Measurements from ENCODE around the gene PDSS1. TPM values are rescaled to one million over a fixed set of nuclear protein-coding genes. Genes with fewer than 3 reads are reported as not detected.

PDSS1 gene
- total and polyA plus RNA-seq, 4 donors, result 6.0 to 7.6 (median 7.1) TPM

DNA sequence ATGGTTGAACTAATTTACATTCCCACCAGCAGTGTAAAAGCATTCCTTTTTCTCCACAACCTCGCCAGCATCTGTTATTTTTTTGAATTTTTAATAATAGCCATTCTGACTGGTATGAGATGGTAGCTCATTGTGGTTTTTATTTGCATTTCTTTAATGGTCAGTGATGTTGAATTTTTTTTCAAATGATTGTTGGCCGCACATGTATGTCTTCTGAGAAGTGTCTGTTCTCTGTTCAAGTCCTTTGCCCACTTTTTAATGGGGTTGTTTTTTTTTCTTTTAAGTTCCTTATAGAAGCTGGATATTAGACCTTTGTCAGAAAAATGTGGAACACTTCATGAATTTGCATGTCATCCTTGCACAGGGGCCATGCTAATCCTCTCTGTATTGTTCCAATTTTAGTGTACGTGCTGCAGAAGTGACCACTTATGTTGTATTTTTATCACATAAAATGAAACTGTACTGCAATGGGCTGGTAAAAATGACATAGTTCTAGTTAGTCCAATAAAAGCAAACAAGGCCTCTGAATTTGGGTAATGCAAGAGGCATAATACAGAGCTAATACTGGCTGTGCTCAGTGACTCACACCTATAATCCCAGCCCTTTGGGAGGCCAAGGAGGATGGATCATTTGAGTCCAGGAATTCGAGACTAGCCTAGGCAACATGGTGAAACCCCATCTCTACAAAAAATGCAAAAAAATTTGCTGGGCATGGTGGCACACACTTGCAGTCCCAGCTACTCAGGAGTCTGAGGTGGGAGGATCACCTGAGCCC, 92.9 kb downstream of the PDSS1 start:
- no peak for DNase-seq (ENCODE audit: low spot score)
- 96% methylated on average over 4 of the region's 4 CpGs for WGBS
- TF ChIP-seq FOXA1 (IDR thresholded peaks at IDR 0.05) (no peak), RXRA (IDR thresholded peaks at IDR 0.05) (no peak), HNF4A (conservative IDR thresholded peaks at IDR 0.05) (no peak), NR2F2 (IDR thresholded peaks at IDR 0.05) (no peak), TAF1 (conservative IDR thresholded peaks at IDR 0.05) (no peak), HNF4G (IDR thresholded peaks at IDR 0.05) (no peak), FOXA2 (IDR thresholded peaks at IDR 0.05) (no peak), EGR1 (IDR thresholded peaks at IDR 0.05; ENCODE audit: low read depth in 2 of 2) (no peak), YY1 (IDR thresholded peaks at IDR 0.05) (no peak), SP1 (IDR thresholded peaks at IDR 0.05) (no peak), JUND (IDR thresholded peaks at IDR 0.05) (no peak), GABPA (IDR thresholded peaks at IDR 0.05 in 1 of 2, conservative IDR thresholded peaks at IDR 0.05 in 1 of 2) (no peak), RAD21 (IDR thresholded peaks at IDR 0.05) (no peak)
- TF ChIP-seq, protein P1, sequence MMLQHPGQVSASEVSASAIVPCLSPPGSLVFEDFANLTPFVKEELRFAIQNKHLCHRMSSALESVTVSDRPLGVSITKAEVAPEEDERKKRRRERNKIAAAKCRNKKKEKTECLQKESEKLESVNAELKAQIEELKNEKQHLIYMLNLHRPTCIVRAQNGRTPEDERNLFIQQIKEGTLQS (IDR thresholded peaks at IDR 0.05), result no peak
- TF ChIP-seq, protein P2, sequence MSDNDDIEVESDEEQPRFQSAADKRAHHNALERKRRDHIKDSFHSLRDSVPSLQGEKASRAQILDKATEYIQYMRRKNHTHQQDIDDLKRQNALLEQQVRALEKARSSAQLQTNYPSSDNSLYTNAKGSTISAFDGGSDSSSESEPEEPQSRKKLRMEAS (IDR thresholded peaks at IDR 0.05), result no peak
- TF ChIP-seq, protein P3, sequence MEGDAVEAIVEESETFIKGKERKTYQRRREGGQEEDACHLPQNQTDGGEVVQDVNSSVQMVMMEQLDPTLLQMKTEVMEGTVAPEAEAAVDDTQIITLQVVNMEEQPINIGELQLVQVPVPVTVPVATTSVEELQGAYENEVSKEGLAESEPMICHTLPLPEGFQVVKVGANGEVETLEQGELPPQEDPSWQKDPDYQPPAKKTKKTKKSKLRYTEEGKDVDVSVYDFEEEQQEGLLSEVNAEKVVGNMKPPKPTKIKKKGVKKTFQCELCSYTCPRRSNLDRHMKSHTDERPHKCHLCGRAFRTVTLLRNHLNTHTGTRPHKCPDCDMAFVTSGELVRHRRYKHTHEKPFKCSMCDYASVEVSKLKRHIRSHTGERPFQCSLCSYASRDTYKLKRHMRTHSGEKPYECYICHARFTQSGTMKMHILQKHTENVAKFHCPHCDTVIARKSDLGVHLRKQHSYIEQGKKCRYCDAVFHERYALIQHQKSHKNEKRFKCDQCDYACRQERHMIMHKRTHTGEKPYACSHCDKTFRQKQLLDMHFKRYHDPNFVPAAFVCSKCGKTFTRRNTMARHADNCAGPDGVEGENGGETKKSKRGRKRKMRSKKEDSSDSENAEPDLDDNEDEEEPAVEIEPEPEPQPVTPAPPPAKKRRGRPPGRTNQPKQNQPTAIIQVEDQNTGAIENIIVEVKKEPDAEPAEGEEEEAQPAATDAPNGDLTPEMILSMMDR (IDR thresholded peaks at IDR 0.05; ENCODE audit: low read depth, low read length, missing input control), result no peak
- TF ChIP-seq, protein P4, sequence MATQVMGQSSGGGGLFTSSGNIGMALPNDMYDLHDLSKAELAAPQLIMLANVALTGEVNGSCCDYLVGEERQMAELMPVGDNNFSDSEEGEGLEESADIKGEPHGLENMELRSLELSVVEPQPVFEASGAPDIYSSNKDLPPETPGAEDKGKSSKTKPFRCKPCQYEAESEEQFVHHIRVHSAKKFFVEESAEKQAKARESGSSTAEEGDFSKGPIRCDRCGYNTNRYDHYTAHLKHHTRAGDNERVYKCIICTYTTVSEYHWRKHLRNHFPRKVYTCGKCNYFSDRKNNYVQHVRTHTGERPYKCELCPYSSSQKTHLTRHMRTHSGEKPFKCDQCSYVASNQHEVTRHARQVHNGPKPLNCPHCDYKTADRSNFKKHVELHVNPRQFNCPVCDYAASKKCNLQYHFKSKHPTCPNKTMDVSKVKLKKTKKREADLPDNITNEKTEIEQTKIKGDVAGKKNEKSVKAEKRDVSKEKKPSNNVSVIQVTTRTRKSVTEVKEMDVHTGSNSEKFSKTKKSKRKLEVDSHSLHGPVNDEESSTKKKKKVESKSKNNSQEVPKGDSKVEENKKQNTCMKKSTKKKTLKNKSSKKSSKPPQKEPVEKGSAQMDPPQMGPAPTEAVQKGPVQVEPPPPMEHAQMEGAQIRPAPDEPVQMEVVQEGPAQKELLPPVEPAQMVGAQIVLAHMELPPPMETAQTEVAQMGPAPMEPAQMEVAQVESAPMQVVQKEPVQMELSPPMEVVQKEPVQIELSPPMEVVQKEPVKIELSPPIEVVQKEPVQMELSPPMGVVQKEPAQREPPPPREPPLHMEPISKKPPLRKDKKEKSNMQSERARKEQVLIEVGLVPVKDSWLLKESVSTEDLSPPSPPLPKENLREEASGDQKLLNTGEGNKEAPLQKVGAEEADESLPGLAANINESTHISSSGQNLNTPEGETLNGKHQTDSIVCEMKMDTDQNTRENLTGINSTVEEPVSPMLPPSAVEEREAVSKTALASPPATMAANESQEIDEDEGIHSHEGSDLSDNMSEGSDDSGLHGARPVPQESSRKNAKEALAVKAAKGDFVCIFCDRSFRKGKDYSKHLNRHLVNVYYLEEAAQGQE (IDR thresholded peaks at IDR 0.05), result no peak
- TF ChIP-seq, protein P5, sequence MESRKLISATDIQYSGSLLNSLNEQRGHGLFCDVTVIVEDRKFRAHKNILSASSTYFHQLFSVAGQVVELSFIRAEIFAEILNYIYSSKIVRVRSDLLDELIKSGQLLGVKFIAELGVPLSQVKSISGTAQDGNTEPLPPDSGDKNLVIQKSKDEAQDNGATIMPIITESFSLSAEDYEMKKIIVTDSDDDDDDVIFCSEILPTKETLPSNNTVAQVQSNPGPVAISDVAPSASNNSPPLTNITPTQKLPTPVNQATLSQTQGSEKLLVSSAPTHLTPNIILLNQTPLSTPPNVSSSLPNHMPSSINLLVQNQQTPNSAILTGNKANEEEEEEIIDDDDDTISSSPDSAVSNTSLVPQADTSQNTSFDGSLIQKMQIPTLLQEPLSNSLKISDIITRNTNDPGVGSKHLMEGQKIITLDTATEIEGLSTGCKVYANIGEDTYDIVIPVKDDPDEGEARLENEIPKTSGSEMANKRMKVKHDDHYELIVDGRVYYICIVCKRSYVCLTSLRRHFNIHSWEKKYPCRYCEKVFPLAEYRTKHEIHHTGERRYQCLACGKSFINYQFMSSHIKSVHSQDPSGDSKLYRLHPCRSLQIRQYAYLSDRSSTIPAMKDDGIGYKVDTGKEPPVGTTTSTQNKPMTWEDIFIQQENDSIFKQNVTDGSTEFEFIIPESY (IDR thresholded peaks at IDR 0.05), result no peak

More for the DNA sequence above, 92.9 kb downstream of the PDSS1 start:
- Histone ChIP-seq H3K27ac (ENCODE audit: low read depth in 1 of 2, low read length in 2 of 2) (no peak overlapping the region), H3K9me3 (ENCODE audit: control insufficient read depth in 4 of 4, low read length in 3 of 4) (no peaks in the 10 kb centered on the region), H3K4me1 (ENCODE audit: control insufficient read depth in 4 of 4, insufficient read depth in 4 of 4, low read length in 3 of 4) (peaks cover 0 to 11% (median 2%) of the 10 kb centered on the region in 4 donors), H3K9ac (ENCODE audit: low read depth in 1 of 2, low read length in 2 of 2) (no peak overlapping the region), H3K4me3 (ENCODE audit: low read depth in 1 of 3, low read length in 3 of 3) (no peak overlapping the region), H3K36me3 (ENCODE audit: control insufficient read depth in 4 of 4, insufficient read depth in 3 of 4, low read depth in 1 of 4, low read length in 3 of 4) (no peaks in the 10 kb centered on the region), H3K27me3 (ENCODE audit: control insufficient read depth in 4 of 4, insufficient read depth in 4 of 4, low read length in 3 of 4) (no peaks in the 10 kb centered on the region)

All from liver (tissue), 9 donors.